Measurements from ENCODE around the gene EMILIN3.

EMILIN3 gene

GRCh38 chr20:41327178-41327577, 39.4 kb downstream of the EMILIN3 start:
- no peak for DNase-seq (ENCODE audit: low read depth in 1 of 2, low spot score in 1 of 2)
- H3K27ac ChIP-seq (replicated peaks) = no peak overlapping the region
- H3K4me3 ChIP-seq (replicated peaks; ENCODE audit: insufficient read depth, low read length) = no peak overlapping the region
- TF ChIP-seq, protein P1, sequence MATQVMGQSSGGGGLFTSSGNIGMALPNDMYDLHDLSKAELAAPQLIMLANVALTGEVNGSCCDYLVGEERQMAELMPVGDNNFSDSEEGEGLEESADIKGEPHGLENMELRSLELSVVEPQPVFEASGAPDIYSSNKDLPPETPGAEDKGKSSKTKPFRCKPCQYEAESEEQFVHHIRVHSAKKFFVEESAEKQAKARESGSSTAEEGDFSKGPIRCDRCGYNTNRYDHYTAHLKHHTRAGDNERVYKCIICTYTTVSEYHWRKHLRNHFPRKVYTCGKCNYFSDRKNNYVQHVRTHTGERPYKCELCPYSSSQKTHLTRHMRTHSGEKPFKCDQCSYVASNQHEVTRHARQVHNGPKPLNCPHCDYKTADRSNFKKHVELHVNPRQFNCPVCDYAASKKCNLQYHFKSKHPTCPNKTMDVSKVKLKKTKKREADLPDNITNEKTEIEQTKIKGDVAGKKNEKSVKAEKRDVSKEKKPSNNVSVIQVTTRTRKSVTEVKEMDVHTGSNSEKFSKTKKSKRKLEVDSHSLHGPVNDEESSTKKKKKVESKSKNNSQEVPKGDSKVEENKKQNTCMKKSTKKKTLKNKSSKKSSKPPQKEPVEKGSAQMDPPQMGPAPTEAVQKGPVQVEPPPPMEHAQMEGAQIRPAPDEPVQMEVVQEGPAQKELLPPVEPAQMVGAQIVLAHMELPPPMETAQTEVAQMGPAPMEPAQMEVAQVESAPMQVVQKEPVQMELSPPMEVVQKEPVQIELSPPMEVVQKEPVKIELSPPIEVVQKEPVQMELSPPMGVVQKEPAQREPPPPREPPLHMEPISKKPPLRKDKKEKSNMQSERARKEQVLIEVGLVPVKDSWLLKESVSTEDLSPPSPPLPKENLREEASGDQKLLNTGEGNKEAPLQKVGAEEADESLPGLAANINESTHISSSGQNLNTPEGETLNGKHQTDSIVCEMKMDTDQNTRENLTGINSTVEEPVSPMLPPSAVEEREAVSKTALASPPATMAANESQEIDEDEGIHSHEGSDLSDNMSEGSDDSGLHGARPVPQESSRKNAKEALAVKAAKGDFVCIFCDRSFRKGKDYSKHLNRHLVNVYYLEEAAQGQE (IDR thresholded peaks at IDR 0.05; ENCODE audit: insufficient replicate concordance, low read depth) = no peak
- no peak for TF ChIP-seq POLR2AphosphoS5 (IDR thresholded peaks at IDR 0.05; ENCODE audit: low read depth)
- H3K27me3 ChIP-seq (ENCODE audit: insufficient read depth, poor library complexity, severe bottlenecking) = no peaks in the 10 kb centered on the region

- H3K27ac ChIP-seq (replicated peaks) = no peak overlapping the region
- TF ChIP-seq GABPA (IDR thresholded peaks at IDR 0.05; ENCODE audit: low read depth) (peak; percentile 63), SPI1 (IDR thresholded peaks at IDR 0.05; ENCODE audit: borderline replicate concordance, low read depth) (no peak), POLR2AphosphoS5 (IDR thresholded peaks at IDR 0.05; ENCODE audit: low read depth) (no peak)
- TF ChIP-seq, protein P2, sequence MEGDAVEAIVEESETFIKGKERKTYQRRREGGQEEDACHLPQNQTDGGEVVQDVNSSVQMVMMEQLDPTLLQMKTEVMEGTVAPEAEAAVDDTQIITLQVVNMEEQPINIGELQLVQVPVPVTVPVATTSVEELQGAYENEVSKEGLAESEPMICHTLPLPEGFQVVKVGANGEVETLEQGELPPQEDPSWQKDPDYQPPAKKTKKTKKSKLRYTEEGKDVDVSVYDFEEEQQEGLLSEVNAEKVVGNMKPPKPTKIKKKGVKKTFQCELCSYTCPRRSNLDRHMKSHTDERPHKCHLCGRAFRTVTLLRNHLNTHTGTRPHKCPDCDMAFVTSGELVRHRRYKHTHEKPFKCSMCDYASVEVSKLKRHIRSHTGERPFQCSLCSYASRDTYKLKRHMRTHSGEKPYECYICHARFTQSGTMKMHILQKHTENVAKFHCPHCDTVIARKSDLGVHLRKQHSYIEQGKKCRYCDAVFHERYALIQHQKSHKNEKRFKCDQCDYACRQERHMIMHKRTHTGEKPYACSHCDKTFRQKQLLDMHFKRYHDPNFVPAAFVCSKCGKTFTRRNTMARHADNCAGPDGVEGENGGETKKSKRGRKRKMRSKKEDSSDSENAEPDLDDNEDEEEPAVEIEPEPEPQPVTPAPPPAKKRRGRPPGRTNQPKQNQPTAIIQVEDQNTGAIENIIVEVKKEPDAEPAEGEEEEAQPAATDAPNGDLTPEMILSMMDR (IDR thresholded peaks at IDR 0.05; ENCODE audit: insufficient read depth, low read length) = no peak
- peak in 1 of 2 experiments; percentile 29 for DNase-seq (ENCODE audit: low read depth in 1 of 2, low spot score in 1 of 2)
Measured at GRCh38 chr20:41320976-41321375, 45.6 kb downstream of the EMILIN3 start.

GRCh38 chr20:41320441-41320840, 46.2 kb downstream of the EMILIN3 start:
- TF ChIP-seq, protein P2 (IDR thresholded peaks at IDR 0.05; ENCODE audit: insufficient read depth, low read length) = no peak
- TF ChIP-seq SPI1 (IDR thresholded peaks at IDR 0.05; ENCODE audit: borderline replicate concordance, low read depth) (no peak), GABPA (IDR thresholded peaks at IDR 0.05; ENCODE audit: low read depth) (no peak), POLR2AphosphoS5 (IDR thresholded peaks at IDR 0.05; ENCODE audit: low read depth) (no peak)
- TF ChIP-seq, protein P1 (IDR thresholded peaks at IDR 0.05; ENCODE audit: insufficient replicate concordance, low read depth) = no peak
- H3K27me3 ChIP-seq (ENCODE audit: insufficient read depth, poor library complexity, severe bottlenecking) = no peaks in the 10 kb centered on the region
- no peak for DNase-seq (ENCODE audit: low read depth in 1 of 2, low spot score in 1 of 2)
- no peak overlapping the region for H3K27ac ChIP-seq (replicated peaks)
- no peak overlapping the region for H3K4me3 ChIP-seq (replicated peaks; ENCODE audit: insufficient read depth, low read length)

More at GRCh38 chr20:41320976-41321375, 45.6 kb downstream of the EMILIN3 start:
- Histone ChIP-seq H3K4me3 (replicated peaks; ENCODE audit: insufficient read depth, low read length) (no peak overlapping the region), H3K27me3 (ENCODE audit: insufficient read depth, poor library complexity, severe bottlenecking) (no peaks in the 10 kb centered on the region)

GRCh38 chr20:41318271-41318649, 48.4 kb downstream of the EMILIN3 start:
- Histone ChIP-seq H3K4me3 (replicated peaks; ENCODE audit: insufficient read depth, low read length) (no peak overlapping the region), H3K27ac (replicated peaks) (no peak overlapping the region), H3K27me3 (ENCODE audit: insufficient read depth, poor library complexity, severe bottlenecking) (no peaks in the 10 kb centered on the region)
- no peak for DNase-seq (ENCODE audit: low read depth in 1 of 2, low spot score in 1 of 2)
- TF ChIP-seq, protein P1 (IDR thresholded peaks at IDR 0.05; ENCODE audit: insufficient replicate concordance, low read depth) = no peak
- TF ChIP-seq, protein P2 (IDR thresholded peaks at IDR 0.05; ENCODE audit: insufficient read depth, low read length) = no peak
- TF ChIP-seq GABPA (IDR thresholded peaks at IDR 0.05; ENCODE audit: low read depth) (no peak), POLR2AphosphoS5 (IDR thresholded peaks at IDR 0.05; ENCODE audit: low read depth) (no peak), SPI1 (IDR thresholded peaks at IDR 0.05; ENCODE audit: borderline replicate concordance, low read depth) (no peak)
